DMS153 treated with DMSO at 0.1 percent for 48 hours (cell line): ENCODE results near the gene TUBG1.

ENCODE experiments used
- DNase-seq: peaks from one replicate; lab custom pipeline; 2025; ENCODE audit not compliant: unreplicated experiment; lab: John Stamatoyannopoulos, UW

The TUBG1 gene

DNA sequence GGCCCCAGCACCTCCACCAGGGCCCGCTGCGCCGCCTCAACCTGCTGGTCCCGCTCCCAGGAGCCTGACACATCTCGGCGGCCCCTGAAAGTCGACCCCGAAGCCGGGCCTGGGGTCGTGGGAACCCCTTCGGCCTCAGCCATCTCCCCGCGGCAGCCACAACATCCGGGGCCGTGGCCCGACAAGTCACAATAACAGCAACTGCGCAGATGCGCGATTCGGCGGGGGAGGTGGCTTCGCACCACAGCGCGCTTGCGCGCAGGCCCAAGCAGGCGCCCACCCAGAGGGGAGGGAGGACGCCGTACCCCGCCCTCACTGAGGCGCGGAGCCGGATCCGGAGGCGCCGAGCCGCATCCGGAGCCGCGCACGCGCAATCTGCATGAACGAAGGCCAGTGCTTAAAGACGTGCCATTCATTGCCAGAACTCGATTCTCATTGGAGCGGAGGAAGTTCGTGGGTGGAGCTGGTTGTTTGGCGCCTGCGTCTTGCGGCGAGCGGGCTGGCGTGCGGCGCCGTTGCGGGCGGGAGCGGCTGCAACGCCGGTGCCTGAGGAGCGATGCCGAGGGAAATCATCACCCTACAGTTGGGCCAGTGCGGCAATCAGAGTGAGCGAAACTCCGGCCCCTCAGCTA lies at the start of gene TUBG1, which contains the start of gene RETREG3:
TSS of gene TUBG1 (plus strand) at position 502 of the 632 bp plus-strand sequence. CDS start at position 557, 55 bp downstream.
TSS of gene RETREG3 (minus strand) at position 193 of the 632 bp plus-strand sequence. CDS start at position 143, 50 bp downstream.
- peak; percentile 98 for DNase-seq

- no peak for DNase-seq
Observed at GRCh38 chr17:42560246-42560645, 49.2 kb upstream of the TUBG1 start.

DNA sequence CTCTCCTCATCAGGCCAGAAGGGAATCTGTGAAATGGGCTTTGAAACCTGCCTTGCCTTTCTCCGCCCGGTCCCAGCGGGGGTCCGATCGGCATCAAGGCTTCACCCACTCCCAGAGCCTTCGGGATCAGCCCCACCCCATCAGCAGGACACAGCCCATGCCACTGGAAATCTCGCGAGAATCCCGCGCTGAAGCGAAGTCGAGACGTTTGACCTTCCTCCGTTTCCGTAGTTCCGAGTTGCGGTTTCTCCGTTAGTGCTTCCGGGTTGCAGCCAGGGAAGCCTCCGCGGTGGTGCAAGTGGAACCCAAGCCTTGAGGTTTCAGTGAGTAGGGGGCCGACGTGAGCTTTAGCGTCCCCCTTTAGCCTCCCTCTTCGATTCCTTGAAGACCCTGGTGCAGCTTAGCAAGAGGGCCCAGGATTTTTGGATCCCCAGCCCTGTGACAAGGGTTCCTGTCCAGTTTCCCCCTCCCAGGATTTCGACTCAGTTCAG lies 47.5 kb upstream of the TUBG1 start, which contains the start of gene COASY:
TSS of gene COASY (plus strand) at position 252 of the 491 bp plus-strand sequence. CDS start 475 bp downstream, outside the sequence.
- DNase-seq, result peak; percentile 62

- DNase-seq, result no peak
Observed at GRCh38 chr17:42562388-42563142, 46.9 kb upstream of the TUBG1 start.

GRCh38 chr17:42563143-42563509 lies 46.4 kb upstream of the TUBG1 start:
- no peak for DNase-seq

DNA sequence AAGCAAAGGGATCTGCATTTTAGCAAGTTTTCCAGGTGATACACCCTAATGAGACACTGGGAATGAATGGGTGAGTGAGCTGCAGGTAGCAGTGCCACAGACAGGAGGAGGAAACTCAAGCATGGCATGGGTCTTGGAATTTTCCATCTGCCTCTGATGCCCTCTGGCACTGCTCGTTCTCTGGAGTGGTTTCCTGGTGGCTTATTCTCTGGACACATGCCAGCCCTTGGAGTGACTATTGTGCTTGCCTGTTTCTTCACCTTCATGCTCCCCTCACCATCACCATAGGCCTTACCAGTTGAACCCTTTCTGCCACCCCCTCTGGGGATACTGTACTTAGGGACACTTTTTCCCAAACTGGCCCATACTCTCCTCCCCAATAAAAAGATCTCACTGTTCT lies 45.9 kb upstream of the TUBG1 start:
- no peak for DNase-seq

GRCh38 chr17:42563950-42564349 lies 45.5 kb upstream of the TUBG1 start:
- no peak for DNase-seq

DNA sequence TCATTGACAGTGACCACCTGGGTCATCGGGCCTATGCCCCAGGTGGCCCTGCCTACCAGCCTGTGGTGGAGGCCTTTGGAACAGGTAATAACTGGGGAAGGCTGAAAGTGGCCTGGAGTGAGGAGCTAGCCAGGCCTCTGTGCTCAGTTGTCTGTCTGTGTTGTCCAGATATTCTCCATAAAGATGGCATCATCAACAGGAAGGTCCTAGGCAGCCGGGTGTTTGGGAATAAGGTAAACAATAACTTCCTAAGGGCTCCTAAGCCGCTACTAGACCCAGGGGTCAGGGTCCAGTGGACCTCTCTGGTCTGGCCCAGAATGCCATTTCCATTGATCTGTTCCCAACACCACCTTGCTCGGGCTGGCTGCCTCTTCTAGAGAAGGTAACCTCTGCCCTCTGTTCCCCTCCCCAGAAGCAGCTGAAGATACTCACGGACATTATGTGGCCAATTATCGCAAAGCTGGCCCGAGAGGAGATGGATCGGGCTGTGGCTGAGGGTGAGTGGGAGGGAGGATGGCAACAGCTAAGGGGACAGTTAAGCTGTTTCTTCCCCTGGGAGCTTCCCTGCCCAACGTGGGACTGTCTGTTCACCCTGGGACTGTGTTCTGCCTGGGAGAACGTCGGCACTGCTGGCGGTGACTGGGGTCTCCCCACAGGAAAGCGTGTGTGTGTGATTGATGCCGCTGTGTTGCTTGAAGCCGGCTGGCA lies 44.5 kb upstream of the TUBG1 start:
- DNase-seq, result no peak

DNA sequence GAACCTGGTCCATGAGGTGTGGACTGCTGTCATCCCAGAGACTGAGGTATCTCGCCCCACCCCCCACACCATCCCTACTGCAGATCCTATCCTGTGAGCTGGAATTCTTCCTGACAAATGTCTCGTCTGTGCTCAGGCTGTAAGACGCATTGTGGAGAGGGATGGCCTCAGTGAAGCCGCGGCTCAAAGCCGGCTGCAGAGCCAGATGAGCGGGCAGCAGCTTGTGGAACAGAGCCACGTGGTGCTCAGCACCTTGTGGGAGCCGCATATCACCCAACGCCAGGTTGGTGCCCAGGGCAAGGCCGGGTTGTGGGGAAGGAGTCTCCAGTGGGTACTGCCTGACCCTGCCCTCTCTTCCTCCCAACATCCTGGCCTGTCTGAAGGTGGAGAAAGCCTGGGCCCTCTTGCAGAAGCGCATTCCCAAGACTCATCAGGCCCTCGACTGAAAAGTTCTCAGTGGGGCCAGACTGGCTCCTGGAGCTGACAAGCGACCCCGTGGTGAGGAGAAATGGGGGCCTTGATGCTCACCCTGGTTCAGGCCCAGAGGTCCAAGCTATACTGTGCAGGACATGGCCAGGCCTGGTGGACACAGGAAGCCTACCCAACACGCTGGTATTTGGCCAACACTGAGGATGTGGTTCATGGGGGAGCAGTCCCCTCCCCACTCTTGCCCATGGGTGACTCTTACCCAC lies 43.8 kb upstream of the TUBG1 start:
- DNase-seq, result no peak

GRCh38 chr17:42566215-42566882 lies 43.1 kb upstream of the TUBG1 start:
- no peak for DNase-seq

GRCh38 chr17:42566883-42567573 lies 42.5 kb upstream of the TUBG1 start, which contains the start of gene MLX:
TSS of gene MLX (plus strand) at chr17:42567100. CDS start at chr17:42567125, 25 bp downstream.
- peak; percentile 89 for DNase-seq

GRCh38 chr17:42568341-42569111 lies 41.0 kb upstream of the TUBG1 start:
- DNase-seq, result no peak

DNA sequence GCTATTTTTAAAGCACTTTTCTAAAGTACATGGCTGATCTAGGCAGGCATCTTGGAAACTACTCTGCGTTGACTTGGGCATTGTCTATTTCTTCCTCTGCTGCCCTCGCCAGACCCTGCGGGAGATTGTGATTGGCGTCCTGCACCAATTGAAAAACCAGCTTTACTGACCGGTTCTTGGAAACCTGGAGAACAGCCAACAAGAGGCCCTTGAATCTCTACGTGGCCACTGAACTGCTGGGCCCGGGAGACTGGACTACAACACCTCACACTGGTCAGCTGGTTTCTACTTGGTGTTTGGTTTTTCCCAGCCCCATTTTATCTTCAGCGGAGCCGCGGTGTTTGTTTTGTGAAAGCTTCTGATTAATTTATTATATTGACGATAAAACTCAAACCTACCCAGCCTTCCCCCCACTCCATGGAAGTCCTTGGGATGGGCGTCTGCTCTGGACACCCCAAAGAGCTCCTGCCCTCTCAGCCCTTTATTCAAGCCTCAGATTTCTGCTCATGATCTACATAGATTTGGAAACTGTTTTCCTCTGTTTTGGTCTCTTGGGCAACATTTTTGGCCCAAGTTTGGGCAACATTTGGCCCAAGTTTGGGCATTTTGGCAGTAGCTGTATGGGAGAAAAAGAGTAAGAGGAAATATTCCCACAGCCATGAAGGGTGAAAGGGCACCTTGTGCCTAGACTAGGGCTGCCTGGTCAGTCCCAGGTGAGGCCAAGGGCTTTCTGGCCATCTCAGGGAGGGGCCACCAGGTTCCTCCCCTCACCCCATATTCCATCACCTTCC lies 37.9 kb upstream of the TUBG1 start:
- DNase-seq, result no peak

DNA sequence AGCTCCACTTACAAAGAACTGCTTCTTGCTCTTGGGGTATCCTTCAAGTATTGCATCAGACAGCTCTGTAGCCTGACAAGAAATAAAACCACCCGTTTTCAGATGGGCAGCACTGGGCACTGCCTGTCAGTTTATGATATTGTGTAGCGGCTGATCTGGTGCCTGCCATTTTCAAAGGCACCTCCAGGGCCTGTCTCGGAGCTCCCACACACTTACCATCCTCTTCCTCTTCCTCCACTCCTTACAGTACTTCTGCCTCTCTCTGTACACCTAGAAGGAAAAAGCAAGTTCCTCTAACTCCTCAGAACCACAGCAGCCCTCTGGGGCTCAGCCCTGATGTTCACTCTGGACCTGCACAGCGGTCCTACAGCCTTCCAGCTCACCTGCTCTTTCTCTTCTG lies 36.4 kb upstream of the TUBG1 start:
- DNase-seq, result no peak

DNA sequence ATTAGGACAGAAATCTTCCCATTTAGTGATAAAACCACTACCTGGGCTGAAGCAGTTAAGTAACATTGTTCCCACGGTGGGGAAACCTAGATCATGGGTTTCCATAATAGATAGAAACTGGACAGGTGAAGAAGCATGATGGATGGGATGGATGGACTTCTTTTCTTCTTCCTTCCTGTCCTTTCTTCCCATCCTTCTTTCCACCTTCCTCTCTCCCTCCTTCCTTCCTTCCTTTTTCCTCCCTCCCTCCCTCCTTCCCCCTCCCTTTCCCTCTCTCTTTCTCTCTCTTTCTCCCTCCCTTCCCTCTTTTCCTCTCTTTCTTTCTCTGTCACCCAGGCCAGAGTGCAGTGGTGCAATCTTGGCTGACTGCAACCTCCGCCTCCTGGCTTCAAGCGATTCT lies 35.0 kb upstream of the TUBG1 start:
- DNase-seq, result no peak

GRCh38 chr17:42577140-42577531 lies 32.3 kb upstream of the TUBG1 start:
- no peak for DNase-seq

- peak; percentile 93 for DNase-seq
Observed at GRCh38 chr17:42577532-42578281, 31.8 kb upstream of the TUBG1 start, which contains the start of gene PSMC3IP. TSS of gene PSMC3IP (minus strand) at chr17:42577729. CDS start at chr17:42577686, 43 bp downstream.
